Stimulated activated CD4-positive, alpha-beta T cell treated with anti-CD3 and anti-CD28 coated beads, Interleukin-2, amount 100 ng/mL, for 24 hours (primary cell): ENCODE results near the gene INSYN2B.

ENCODE experiments used
- DNase-seq, 2 donors: peaks; one replicate each; pipeline ENCODE4 v3.0.0-alpha.2; 2020

The INSYN2B gene

DNA sequence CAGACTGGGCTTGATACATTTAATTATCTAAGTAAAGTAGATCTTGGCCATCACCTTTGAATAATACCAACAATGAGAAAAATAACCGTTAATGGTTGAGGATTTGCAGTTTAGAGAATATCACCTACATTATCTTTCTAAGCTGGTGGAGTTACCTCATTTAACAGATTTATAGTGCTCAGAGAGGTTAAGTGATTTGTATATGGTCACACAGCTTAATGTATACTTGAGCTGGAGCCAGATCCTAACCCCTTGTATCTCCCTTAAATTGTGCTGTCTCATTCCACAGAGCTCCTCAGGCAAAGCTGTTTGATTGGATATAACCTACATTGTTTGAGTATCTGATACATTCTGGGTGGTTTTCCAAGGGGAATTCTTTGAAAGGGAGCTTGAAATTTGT, 57.8 kb downstream of the INSYN2B start:
- DNase-seq, result no peak

DNA sequence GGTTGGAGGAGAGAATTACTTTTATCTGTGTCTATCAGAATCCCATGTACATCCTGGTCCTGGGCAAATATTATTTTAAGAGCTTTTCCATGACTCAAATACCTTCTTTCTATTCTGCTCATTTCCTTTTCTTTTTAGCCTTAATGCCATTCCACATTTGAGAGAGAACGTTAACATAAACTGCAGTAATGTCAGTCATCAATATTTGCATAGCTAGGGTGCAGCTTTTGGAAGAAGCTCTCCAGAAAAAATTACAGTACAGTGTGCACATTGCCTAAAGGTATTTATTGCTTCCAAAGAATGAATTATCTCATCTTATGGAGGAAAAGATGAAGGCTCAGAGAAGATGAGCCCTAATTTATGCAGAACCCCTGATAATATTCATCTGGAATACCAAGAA, 58.3 kb downstream of the INSYN2B start:
- DNase-seq, result no peak

DNA sequence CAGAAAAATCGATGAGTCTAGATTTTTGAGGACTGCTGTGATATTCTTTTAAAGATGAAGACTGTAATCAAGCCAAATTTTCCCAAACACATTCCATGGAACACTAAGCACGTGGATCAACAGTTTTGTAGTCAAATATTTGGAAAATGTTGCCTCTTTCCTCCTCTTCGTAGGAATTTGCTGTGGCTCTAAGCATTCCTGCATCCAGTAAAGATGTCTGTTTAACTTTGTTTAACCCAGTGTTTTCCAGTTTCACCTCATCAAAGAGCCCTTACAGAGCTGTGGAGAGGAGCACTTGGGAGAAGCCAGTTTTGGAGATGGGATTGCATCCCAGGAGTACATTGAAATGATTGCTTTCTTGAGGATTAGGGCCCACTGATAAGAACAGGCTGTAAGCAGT, 58.9 kb downstream of the INSYN2B start:
- no peak for DNase-seq

DNA sequence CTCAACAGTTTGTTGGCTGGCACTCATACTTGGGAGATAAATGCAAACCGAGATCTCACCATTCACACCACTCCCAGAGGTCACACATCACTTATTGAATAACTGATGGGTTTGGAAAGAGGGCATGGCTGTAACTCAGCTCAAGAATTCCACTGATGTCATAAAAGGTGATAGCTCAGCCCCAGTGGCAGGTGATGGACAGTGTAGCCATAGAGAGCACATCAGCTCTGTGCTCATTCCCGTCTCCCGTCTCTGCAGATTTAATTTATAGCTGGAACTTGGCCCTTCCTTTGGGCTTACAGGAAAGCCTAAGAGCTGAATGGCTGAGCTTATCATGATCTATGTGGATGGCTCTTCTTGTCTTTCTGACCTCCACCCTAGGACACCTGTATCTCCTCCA, 59.8 kb downstream of the INSYN2B start:
- DNase-seq, result no peak

DNA sequence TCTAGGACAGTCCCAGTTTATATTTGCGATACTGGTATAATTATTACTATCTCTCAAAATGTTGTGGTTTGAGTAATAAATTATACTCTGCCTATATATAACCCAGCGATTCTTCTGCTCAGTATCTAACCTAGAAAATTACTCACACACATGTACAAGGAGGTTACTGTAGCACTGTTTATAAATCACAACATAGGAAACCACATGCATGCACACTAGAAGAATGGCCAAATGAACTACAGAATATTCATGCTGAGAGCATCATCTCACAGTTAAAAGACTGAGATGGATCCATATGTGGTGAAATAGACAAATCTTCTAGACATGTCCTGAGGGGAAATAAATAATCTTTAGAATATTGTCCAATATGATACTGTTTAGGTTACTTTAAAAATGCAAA, 62.1 kb downstream of the INSYN2B start:
- DNase-seq, result no peak

DNA sequence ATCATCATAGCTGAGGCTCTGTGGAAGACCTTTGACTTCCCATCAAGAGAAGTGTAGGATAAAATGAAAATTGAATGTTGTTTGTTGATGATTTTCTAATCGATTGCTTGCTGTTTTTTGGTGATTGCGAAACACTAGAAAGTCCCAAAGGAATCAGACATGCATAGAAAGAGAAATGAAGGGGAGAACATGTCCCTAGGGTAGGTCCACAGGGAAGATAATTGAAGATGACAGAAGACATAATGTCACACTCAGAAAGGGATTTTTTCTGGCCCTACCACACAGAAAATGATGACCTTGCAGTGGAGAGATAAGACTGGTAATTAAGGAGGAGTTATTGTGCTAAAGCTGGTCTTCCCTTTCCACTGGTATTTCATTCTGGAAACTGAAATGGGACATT, 62.8 kb downstream of the INSYN2B start:
- no peak for DNase-seq

DNA sequence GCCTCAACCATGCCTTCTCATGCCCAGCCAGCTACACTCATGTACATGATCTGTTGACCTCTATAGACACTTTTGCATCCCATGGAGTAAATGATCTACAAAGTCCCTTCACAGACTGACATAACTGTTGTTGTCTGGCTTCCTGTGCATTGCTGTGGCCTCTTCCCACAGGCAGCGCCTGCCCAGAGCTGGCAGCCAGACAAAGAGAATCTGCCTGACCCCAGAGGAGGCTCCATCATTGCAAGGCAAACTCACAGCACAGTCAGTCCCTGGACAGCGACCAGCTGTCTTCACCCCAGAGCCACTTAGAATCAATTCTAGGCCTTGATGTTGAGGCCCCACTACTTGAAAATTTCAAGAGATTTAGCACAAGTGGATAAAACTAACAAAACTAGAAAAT, 65.5 kb downstream of the INSYN2B start:
- DNase-seq, result no peak

DNA sequence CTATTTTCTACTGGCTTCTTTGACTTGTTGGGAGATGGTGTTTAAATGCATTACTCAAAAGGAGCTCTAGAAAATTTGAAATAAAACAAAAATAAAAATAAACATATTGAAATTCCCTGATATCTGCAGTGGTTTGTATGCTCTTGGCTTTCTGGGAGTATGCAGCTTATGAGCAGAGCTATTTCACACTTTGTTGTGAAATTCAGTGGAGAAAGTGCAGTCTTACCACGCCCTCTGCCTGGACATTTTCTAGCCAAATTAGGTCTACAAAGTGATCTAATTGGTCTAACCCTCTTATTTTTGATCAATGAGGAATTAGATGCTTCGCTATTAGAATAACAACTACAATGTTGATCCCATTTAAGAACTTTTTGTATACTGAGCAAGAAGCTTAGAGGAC, 66.8 kb downstream of the INSYN2B start:
- DNase-seq, result no peak

DNA sequence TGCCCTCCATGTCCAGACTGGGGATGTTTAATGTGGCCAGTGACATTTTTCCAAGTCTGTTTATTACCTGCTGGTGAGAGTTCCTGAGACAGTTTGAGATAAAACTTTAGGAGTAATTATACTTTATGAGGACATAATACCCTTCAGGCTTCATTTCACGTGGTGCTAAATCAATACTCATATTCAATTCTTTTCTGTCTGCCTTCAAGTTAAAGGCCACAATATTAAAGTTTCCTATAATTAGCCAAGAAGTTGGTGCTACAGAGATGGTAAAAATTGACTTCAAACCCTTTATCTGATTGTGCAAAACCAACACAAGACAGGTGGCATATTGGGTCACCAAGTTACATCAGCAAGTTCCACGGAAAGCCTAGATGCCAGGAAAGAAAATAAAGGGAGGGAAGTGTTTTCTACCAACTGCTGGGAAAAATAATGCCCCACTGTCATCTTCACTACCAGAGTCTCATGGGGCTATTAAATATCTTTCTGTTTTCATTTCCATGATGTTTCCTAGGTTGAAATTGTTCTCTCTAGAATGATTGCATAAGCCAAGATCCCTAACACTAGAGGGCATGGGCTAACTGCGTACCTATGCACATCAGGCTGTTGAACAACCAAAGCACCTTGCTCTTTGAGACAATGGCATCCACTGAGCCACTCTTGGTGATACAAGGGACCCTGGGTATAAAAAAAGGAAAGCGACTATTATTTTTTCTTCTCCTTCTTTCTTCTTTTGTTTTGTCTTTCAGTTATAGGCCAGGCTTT, 68.7 kb downstream of the INSYN2B start:
- no peak for DNase-seq

DNA sequence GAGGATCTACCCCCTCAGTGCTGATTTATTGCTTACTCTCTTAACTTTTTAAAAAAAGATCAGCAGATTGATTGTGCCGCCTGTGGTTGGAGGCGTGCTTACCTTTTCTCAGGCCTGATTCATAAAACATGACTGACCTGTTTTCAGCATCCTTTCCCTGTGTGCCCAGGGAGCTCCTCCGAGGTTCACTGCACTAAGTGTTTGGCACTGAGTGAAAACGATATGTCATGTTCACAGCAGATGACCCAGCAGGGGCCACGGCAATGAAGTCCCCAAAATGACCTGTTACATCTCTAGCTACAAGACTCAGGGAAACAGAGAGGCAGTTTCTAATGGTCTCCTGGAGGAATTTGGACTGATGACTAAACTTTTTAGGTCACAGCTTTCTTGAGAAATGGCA, 69.9 kb downstream of the INSYN2B start:
- no peak for DNase-seq

DNA sequence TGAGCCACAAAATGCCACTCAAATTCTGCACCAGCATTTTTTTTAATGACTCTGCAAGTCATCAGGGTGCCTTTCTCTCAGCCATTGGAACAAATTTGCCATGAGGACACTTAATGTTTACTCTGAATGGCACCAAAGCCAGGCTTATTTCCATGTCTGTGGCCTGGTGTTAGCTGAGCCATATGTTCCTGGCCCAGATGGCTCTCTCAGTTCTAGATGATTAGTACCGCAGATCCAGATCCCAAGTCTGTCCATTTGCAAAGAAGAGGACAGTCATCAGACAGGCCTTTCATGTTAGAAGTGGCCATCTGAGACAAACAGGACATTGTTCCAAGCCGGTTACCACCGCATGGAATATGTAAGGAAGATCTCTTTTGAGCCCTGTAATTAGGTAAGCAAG, 70.3 kb downstream of the INSYN2B start:
- no peak for DNase-seq

DNA sequence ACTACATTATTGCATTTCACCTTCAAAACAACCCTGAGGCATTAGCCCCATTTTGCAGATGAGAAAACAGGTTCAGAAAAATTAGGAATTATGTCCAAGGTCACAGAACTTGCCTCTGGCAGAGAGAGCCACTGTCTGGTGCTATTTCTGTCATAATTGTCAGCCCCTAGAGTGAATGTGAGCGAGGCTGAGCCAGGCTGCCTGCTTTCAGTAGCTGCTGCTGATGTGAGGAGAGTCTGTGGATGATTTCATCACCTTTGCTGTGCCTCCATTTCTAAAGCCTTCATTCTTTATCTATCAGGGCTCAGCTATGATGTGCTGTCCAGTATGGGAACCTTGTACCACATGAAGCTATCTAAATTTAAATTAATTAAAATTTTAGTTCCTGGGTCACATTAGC, 71.4 kb downstream of the INSYN2B start:
- no peak for DNase-seq

DNA sequence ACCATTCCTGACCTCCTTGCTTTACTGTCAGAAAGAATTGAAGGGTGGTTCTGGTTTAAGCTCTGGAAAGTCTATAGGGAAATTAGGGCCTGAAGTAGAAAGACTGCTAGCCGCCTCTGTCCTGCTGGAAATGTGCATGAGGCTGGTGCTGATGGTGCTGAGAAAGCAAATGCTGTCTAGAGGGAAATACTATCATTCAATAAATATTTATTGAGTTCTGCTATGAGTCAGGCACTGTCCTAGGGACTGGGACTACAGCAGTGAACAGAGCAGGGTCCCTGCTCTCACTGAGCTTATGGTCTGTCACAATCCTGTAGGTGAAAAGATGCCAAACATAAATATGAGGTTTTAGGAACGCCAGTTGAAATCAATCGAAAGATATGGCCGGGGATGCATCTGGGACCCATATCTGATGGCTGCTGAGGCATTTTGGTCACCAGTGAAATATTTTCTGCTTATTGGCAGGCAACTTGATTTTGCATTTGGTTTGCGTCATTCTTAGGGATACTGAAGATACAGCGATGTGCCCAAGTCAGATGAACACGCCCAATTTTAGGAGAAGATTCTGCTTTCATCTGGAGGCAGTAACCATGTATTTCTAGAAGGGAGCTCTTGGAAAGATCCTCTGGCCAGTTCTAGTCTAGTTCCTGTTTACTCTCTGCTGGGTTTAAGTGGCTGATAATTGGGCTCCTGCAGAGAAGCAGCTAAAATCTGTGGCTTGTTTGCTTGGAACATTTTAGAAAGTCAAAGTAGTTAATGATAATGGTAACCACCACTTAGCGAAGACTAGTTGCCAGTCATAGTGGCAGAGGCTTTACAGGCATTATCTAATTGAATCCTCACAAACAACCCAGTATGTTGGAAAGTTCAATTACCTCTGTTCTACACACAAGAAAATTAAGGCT, 73.3 kb downstream of the INSYN2B start:
- DNase-seq, result no peak

DNA sequence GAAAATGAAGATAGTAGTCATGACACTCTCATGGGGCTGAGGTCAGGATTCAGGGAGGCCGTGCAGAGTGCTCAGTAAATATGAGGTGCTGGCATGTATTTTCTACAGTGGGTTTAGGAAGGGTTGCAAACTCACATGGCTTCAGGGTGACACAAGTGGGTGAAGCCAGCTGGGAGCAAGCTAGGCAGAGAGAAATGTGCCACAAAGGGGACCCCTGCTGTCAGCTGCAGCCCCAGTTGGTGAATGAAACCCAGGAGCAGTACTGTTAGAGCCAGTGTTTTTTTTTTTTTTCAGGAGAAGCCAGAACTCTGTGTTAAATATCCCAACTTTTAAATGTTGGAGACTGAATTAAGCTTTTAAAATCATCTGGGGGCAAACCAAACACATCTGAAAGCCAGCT, 75.3 kb downstream of the INSYN2B start:
- no peak for DNase-seq

DNA sequence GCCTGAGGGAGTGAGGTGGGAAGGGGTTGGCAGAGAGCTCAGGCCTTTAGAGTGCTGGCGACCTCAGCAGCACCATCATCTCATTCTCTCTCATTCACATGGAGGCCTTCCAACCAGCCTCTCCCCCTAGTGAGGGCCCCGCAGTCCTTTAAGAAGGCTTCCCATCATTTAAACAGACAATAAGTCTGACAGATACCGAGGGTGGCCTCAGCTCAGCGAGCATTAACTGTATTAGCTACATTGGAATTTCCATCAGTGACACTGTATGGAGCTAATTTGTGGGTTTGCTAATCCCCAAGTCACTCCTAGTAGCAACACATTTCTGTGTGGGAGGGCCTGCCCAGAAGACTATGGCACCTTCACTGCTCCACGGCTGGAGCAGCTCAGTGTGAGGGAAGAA, 75.8 kb downstream of the INSYN2B start:
- no peak for DNase-seq

DNA sequence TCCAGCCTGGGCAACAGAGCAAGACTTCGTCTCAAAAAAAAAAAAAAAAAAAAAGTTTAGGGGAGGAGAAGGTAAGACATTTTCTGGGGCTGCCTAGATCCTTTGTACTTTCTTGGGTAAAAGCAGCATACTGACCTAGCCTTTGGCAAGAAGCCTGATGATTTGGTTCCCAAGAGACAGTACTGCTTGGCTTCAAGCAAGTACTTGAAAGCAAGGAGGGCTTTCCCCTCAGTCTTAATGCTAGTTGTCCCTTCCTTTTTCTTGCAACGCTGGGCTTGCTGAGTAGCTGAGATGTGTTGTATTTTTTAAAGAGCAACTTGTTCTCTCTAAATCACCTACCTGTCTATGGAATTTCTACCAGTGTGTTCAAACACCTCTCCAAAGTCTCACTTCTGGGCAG, 76.2 kb downstream of the INSYN2B start:
- no peak for DNase-seq

DNA sequence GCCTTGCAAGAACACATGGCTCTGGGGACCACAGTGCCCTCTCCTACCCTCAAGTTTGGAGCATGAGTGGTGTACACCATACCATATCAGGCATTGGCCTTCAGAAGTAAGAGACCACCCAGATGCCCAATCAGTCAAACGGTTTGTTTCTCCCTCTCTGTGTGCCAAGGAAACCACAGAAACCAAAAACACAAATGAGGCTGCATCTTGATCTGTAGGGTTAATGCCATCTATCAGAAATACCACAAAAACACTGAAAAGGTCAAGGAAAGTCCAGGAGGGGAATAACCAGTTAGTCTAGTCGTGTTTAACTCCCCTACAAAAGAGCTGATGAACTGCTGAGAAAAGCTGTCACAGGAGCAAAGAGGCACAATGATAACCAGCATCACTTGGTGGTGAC, 78.4 kb downstream of the INSYN2B start:
- no peak for DNase-seq

DNA sequence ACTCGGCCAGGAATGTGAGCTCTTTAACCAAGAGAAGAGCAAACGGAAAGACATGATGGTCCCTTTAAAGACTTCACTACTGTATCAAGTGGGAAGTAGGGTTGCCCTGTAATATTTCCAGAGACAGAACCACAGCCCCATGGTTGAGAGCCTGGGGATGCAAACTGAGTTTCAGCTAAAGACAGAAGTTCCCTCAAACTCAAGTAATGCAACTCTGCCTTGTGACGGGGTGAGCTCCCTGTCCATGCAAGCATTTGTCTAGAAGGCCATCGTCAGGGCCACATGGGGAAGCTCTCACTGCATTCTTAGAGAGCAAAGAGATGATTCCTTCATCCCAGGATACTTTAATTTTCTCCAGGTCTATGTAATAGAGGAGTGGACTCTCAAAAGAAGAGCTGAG, 82.8 kb downstream of the INSYN2B start:
- DNase-seq, result no peak

DNA sequence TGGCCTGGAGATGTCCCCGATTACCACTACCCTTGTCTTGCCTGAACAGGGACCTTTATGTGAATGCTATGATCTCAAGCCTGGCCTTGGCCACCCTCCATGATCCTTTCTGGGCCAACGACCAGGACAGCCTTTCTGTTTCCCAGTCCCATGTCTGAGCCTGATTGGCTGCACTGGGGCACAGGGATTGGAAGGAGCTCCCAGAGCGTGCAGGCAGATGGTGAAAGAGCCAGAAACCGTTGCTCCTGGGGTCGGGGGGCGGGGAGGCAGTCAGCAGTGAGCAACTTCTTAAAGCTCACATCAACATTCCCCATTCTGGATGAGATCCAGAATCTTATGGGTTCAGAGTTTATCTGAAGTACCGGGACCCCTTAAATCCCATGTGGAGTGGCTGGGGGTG, 84.4 kb downstream of the INSYN2B start:
- DNase-seq, result no peak

DNA sequence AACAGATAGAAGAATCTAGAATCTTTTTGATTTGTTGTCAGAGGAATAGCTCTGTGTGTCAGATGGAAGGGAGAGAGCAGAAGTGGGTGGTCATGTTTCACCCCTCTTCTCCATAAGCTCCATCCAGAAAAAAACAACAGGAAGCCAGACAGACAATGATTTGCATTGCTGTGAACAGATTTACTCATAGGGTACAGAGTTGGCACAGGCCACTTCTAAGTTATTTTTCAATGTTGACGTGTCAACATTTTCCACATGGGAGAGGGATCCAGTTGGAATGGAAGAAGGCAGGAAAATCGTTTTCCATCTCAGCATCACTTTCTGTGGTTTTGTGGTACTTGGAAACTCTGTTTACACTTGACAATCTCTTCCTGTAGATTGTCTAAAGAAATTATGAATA, 86.7 kb downstream of the INSYN2B start:
- no peak for DNase-seq

DNA sequence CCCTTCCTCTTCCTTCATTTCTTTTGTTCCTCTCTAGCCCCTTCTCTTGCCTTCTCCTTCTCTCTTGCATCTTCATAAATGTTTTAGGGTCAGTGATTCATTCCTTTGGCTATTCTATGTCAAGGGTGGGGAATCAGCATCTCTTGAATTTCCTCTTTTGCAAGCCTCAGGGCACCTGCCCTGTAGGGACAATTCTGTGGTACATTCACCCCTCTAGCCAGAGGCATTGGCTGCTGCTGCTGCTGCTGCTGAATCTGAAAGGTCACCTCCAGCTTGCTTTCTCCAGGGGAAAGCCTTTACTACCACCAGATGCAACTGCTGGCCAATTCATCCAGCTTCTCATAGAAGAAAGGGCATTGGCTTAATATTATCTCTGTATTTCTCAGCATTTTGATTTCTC, 87.3 kb downstream of the INSYN2B start:
- no peak for DNase-seq

DNA sequence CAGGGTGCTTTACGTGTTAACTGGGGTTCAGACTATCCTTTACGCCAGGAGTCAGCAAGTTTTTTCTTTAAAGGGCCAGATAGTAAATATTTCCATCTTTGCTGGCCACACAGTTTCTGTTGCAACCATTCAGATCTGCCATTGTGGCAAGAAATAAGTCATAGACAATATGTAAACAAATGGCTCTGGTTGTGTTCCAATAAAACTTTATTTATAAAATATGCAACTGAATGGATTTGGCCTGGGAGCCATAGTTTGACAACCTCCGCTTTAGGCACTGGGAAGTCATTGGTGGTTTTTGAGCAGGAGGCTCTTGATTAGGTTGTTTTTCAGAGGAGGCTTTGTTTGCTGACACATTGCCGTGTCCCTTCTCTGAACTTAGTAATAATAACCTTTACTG, 90.7 kb downstream of the INSYN2B start:
- DNase-seq, result no peak

DNA sequence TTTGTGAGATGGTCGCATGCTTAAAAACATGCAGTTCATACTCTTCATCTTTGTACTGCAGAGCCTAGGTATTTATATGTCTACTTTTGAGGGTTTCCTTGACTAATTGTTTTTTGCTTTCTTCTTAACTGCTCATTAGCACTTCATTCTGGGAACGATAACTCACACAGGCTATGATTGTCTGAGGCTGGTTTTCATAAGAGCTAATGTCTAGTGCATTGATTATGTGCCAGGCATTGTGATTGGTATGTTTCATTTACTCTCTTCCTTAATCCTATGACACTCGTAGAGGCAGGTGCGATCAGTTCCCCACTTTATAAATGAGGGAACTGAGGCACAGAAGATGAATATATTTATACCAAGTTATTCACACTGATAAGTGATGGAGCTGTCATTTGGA, 93.6 kb downstream of the INSYN2B start:
- DNase-seq, result no peak

DNA sequence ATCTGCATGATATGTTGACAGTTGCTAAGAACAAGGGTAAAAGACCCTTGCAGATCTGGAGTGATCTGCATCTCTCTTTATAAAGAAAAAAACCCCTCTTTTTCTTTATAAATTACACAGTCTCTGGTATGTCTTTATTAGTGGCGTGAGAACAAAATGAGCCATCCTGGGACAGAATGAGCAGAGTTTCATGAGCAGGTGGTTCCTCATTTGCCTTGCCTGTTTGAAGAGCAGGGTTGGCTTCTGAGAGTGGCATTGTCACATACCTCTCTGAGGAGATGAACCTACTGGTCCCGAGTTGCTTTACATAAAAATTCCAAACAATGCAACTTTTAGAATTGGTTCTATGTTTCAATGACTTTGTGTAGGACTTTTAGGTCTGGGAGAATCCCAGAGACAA, 94.3 kb downstream of the INSYN2B start:
- no peak for DNase-seq
